Measurements from ENCODE around the gene NCAN.

DNA sequence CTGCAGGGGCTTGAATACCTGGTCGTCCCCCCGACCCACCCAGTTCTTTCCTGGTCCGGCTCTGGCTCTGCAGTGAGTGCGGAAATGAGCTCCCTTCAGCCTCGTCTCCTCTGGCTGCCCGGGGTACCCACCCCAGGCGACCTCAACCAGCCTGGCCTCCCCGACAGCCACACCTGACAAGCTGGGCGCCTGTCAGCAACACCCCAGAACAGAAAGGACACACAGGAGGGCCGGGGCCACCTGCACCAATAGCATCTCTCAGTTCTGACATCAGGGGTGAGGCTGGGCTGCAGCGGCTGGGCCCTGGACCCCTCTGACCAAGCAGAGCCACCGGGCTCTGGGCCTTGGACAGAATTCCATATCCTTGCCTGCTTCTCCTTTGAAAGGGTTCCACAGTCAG lies 88.9 kb downstream of the NCAN start:
- no peak for TF ChIP-seq TAF1 (IDR thresholded peaks at IDR 0.05; ENCODE audit: low read depth)
- TF ChIP-seq EP300 (IDR thresholded peaks at IDR 0.05; ENCODE audit: borderline replicate concordance), result no peak
- no peak for TF ChIP-seq RAD21 (IDR thresholded peaks at IDR 0.05; ENCODE audit: low read depth)
